ENCODE data around the gene FARP1.

Gene FARP1

GRCh38 chr13:98141091-98141490 lies 1.8 kb upstream of the FARP1 start:
- DNase-seq (ENCODE audit: low read depth in 2 of 2) = no peak

DNA sequence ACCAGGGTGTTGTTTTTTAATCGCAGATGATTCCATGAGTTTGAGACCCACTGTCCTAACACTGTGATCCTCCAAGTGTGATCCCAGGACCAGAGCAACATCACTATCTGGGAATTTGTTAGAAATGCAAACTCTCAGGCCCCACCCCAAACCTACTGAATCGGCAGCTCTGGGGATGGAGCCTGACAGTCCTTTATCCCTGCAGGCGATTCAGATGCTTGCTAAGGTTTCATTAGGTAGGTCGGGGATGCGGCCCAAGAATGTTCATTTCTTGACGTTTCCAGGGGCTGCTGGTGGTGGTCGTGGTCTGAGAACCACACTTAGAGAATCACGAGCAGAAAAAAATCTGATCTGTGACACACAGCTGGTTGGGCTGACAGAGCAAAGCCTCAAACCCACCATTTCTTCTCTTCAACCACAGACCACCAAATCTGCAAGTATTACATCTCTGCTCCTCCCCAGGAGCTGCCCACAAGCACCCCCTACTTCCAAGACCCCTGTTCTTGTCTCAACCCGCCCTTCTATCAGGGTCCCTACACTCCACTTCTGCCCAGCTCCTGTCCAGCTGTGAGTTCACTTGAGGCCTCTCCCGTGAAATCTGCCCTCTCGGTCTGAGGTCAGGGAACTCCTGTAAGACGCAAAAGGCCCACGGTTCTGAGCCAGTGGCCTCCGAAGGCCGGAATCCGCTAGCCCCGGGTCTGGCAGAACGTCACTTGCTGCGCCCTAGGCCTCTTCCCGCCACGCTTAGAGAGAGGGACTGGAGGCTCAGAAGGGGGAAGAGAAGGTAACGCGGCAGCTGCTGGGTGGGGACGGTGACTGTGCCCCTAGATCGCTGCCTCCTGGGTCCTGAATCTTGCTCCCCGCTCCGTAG lies 1.1 kb upstream of the FARP1 start:
- DNase-seq (ENCODE audit: low read depth in 2 of 2) = no peak

DNA sequence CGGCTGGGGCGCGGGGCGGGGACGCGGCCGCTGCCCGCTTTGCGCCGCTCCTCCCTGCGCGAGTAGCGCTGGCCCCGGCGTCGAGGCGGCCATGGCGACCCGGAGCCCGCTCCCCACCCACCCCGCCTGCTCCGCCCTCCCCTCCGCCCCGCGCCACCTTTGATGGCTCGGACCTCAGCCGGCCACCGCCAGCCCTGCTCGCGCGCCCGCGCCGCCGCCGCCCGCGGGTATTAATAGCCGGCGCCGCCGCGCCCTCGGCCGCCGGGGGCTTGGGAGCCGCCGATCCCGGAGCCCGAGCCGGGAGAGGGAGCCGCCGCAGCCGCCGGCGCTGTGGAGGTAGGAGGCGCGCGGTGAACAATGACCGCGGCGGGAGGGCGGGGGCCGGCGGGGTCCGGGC lies 261 bp downstream of the FARP1 start:
- DNase-seq (ENCODE audit: low read depth in 2 of 2) = no peak

GRCh38 chr13:98143601-98144026 lies 720 bp downstream of the FARP1 start:
- DNase-seq (ENCODE audit: low read depth in 2 of 2) = no peak

DNA sequence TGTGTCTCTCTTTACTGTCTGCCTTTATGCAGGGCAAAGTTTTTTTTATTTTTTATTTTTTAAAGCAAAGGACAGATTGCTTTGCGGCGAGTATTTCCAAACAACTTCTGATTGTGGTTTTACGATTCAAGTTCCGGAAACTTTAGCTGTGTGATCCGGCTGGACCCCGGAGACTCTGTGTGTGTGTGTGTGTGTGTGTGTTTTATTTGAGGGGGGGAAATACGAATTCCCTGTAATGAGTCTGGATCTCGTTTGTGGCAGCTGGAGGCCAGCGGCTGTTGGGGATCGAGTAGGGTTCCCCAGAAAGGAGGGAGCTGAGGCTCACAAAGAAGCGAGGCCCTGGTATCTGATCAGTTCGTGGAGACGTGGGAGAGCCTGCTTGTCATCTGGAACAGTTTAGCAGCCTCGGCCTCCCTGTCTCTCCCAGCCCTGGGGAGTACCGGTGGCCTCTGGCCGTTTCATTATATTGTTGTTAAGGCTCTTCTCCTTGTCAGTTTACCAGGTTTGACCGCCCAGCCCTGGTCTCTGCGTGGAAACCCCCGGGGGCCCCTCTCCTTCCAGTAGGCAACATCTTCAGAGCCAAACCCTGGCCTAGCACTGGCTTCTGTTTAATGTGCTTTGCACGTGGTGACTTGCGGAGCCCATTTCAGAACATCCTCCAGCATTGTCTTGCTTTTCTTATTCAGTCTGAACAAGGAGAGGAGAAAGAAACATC lies 1.3 kb downstream of the FARP1 start:
- DNase-seq (ENCODE audit: low read depth in 2 of 2) = no peak

DNA sequence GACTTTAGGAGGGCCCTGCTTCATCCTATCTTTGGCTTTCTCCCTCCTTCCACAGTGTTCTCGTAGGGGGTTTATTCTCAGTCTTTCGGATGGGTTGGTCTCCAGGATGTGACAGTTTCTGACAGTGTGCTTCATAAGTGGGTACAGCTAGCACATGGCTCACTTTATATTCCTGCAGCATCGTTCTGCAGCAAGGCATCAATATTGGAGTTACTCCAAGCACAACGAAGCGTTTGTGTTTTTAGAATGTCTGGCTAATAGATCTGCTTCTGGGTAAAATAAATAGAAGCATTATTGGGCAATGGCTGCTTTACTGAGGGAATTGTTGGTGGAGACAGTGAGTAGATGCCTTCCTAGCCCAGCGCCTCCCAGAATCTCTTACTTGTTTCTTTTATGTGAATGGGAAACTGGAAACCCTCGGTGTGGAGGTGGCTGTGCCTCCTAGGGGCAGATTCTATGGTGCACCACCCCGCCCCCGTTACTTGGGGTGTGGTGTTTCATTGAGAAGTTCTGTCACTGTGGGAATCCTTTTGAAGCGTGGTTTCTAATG lies 2.0 kb downstream of the FARP1 start:
- DNase-seq (ENCODE audit: low read depth in 2 of 2) = no peak

- no peak for DNase-seq (ENCODE audit: low read depth in 2 of 2)
These were observed 4.6 kb downstream of the FARP1 start for GRCh38 chr13:98147521-98147920.

DNA sequence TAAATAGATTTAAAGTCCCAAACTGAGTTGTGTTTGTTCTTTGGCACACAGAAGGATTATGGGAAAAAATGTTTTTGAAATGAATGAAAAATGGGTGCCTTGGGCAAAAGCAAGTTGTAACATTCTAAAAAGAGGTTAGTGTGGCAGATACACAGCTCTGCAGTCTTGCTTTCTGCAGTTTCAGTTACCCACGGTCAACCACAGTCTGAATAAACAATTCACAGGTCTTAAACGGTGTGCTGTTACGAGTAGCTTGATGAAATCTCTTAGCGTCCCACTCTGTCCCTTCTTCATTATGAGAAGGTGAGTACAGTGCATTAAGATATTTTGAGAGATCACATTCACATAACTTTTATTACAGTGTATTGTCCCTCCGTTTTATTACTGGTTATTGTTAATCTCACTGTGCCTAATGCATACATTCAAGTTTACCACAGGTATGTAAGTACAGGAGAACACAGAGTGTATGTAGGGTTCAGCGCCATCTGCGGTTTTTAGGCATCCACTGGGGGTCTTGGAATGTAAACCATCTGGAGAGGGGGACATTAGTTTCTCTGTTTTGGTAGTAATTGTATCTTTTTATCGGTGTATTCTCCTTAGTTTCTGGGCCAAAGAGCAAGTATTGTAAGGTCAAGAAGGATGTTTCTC lies 8.1 kb downstream of the FARP1 start:
- DNase-seq (ENCODE audit: low read depth in 2 of 2) = no peak

GRCh38 chr13:98155475-98156109 lies 12.7 kb downstream of the FARP1 start:
- DNase-seq (ENCODE audit: low read depth in 2 of 2) = no peak

DNA sequence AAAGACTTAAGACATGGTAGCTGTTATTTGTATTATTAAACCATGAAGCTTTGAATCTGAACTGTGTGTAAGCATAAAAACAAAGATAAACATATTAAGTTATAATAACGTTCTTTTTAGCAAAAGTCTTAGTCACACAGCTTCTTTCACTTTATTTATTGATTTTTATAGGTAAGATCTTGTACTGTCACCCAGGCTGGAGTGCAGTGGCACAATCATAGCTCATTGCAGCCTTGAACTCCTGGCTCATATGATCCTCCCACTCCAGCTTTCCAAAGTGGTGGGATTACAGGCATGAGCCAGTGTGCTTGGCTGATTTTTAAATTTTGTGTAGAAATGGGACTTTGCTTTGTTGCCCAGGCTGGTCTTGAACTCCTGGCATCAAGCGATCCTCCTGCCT lies 13.4 kb downstream of the FARP1 start:
- DNase-seq (ENCODE audit: low read depth in 2 of 2) = no peak

DNA sequence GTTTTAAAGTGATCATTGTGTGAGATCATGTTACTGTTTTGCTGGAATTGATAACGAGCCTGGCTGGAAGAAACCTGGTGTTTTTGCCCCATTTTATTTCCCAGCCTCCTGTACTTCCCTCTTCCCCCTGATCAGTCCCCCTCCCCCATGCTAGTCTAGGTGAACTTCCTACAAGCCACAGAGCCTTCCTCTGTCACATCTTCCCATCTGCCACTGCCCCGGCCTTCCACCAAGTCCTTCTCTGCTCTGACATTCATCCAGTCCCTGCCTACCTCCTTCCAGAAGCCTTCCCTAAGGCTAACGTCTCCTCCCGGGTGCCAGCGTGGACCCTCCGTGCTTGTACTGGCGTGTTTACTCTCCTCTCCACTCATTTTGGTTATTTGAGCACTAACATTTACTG lies 14.3 kb downstream of the FARP1 start:
- DNase-seq (ENCODE audit: low read depth in 2 of 2) = no peak

- DNase-seq (ENCODE audit: low read depth in 2 of 2) = no peak
These were observed 14.7 kb downstream of the FARP1 start for GRCh38 chr13:98157609-98158008.

DNA sequence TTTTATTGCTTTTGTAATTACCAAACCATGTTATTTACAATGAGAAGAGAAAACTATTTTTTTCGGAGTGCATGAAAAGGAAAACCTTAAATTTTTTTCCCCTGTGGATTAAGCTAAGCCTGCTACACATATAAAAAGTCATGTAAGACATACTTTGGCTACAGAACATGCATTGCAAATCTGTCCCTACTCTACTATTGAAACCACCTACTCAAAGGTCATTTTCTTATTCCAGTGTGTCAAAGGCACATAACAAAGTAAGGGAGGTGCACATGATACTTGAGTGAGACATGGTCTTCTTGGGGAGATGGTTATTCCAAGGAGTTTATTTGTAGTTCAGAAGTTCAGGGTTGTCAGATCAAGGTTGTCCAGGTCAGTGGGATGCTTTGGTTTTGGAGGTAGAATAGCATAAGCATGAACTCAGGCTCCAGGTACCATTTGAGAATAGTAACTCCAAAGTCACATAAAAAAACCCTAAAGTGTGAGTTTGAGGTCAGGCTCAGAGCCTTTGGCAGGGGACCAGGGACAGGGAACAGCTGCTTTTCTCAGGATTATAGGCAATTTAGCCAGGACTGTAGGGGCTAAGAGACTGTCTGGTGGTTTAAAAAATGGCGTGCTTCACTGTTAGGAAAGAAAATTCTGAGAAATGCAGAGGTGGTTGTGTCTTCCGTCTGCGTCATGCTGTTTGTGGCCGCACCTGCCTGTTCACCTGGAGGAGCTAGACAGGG lies 15.4 kb downstream of the FARP1 start:
- no peak for DNase-seq (ENCODE audit: low read depth in 2 of 2)

- DNase-seq (ENCODE audit: low read depth in 2 of 2) = no peak
These were observed 20.0 kb downstream of the FARP1 start for GRCh38 chr13:98162935-98163334.

DNA sequence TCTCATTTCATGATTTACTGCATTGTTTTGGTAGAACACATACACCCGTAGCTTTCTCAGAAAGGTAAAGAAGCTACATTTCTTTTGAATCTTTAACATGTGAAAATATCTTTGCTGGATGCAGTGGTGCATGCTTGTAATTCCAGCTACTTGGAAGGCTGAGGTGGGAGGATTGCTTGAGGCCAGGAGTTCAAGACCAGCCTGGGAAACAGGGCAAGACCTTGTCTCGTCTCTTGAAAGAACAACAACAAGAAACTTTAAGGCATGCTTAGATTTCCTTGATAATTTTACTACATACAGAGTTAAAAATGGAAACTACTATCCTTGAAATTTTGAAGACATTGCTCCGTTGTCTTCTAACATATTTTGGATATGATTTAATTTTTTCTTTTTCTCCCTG lies 26.4 kb downstream of the FARP1 start:
- no peak for DNase-seq (ENCODE audit: low read depth in 2 of 2)

DNA sequence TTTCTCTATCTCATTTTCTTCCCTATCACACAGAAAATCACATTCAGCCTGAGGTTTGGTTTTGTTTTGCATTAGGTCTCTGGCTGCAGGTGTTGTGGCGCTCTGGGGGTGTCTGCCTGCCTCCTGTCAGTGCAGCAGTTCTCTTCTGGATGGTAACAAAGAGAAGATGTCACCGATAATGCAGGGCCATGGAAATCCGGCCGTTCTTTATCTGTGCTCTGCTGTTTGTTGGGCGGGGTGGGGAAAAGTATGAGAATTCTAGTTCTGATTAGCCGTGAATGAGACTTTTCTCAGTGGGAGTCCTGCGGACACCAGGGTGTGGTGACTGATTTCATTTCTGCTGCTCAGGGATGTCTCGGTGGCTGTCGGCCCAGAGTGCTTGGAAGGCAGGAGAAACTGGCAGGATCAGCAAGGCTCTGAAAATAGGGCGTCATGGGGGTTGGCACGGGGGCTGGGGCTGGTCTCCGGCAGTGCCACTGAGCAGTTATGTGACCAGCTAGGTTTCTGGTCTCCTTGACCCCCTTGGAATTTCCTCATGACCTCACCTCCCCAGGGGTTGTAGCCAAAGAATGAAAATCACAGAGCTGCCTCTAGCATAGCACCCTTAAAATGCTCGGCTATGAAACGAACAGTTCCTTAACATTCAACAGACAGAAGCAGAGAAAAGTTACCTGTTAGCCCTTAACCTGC lies 29.2 kb downstream of the FARP1 start:
- DNase-seq (ENCODE audit: low read depth in 2 of 2) = no peak

- DNase-seq (ENCODE audit: low read depth in 2 of 2) = no peak
These were observed 29.9 kb downstream of the FARP1 start for GRCh38 chr13:98172590-98173422.

- DNase-seq (ENCODE audit: low read depth in 2 of 2) = no peak
These were observed 30.7 kb downstream of the FARP1 start for GRCh38 chr13:98173431-98174152.

- DNase-seq (ENCODE audit: low read depth in 2 of 2) = no peak
These were observed 31.4 kb downstream of the FARP1 start for GRCh38 chr13:98174307-98174706.

Data from stimulated activated CD4-positive, alpha-beta T cell treated with anti-CD3 and anti-CD28 coated beads, Interleukin-12 subunit alpha, Interleukin-12 subunit beta, amount 100 ng/mL, for 24 hours (primary cell).